ENCODE results near the gene TMEM202.

The TMEM202 gene

DNA sequence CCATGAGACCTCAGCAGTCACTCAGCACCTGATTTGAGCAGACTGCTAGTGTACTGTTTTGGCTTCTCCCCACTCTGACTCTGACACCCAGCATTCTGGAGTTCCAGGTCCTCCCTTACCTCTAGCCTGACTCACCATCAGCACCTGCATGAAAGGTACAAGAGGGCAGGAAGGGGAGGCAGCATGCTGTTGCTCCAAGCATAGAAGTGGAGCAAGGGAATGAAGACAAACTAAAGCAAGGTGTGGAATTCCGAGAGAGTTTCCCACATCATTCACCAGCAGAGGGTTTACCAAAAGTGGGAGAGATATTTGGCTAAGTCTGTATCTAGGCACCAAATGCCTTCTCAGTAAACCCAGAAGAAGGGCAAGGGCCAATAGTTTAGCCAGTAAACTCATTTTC, 43.6 kb upstream of the TMEM202 start:
- ATAC-seq: no peak
- TF ChIP-seq SNAI2 (CRISPR knock-in tag; IDR thresholded peaks at IDR 0.05) (no peak), ZC3H10 (CRISPR knock-in tag; IDR thresholded peaks at IDR 0.05) (no peak), CSDC2 (CRISPR knock-in tag; IDR thresholded peaks at IDR 0.05) (no peak), RARB (CRISPR knock-in tag; IDR thresholded peaks at IDR 0.05) (no peak), ARNTL (CRISPR knock-in tag; IDR thresholded peaks at IDR 0.05; ENCODE audit: borderline replicate concordance, low read depth) (no peak), ESRRG (CRISPR knock-in tag; IDR thresholded peaks at IDR 0.05) (no peak), OSR1 (CRISPR knock-in tag; IDR thresholded peaks at IDR 0.05) (no peak), ISL1 (CRISPR knock-in tag; IDR thresholded peaks at IDR 0.05) (no peak), PPARA (CRISPR knock-in tag; IDR thresholded peaks at IDR 0.05; ENCODE audit: borderline replicate concordance) (no peak), ZFP30 (CRISPR knock-in tag; IDR thresholded peaks at IDR 0.05) (no peak), TOX (CRISPR knock-in tag; IDR thresholded peaks at IDR 0.05; ENCODE audit: borderline replicate concordance) (no peak), ZFP3 (CRISPR knock-in tag; IDR thresholded peaks at IDR 0.05) (no peak), GLIS3 (CRISPR knock-in tag; IDR thresholded peaks at IDR 0.05) (no peak), ZNF565 (CRISPR knock-in tag; conservative IDR thresholded peaks at IDR 0.05; ENCODE audit: low read depth) (no peak), ZNF70 (CRISPR knock-in tag; IDR thresholded peaks at IDR 0.05) (no peak)
- TF ChIP-seq, protein P1, sequence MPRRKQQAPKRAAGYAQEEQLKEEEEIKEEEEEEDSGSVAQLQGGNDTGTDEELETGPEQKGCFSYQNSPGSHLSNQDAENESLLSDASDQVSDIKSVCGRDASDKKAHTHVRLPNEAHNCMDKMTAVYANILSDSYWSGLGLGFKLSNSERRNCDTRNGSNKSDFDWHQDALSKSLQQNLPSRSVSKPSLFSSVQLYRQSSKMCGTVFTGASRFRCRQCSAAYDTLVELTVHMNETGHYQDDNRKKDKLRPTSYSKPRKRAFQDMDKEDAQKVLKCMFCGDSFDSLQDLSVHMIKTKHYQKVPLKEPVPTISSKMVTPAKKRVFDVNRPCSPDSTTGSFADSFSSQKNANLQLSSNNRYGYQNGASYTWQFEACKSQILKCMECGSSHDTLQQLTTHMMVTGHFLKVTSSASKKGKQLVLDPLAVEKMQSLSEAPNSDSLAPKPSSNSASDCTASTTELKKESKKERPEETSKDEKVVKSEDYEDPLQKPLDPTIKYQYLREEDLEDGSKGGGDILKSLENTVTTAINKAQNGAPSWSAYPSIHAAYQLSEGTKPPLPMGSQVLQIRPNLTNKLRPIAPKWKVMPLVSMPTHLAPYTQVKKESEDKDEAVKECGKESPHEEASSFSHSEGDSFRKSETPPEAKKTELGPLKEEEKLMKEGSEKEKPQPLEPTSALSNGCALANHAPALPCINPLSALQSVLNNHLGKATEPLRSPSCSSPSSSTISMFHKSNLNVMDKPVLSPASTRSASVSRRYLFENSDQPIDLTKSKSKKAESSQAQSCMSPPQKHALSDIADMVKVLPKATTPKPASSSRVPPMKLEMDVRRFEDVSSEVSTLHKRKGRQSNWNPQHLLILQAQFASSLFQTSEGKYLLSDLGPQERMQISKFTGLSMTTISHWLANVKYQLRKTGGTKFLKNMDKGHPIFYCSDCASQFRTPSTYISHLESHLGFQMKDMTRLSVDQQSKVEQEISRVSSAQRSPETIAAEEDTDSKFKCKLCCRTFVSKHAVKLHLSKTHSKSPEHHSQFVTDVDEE (CRISPR knock-in tag; IDR thresholded peaks at IDR 0.05): no peak
- TF ChIP-seq, protein P2, sequence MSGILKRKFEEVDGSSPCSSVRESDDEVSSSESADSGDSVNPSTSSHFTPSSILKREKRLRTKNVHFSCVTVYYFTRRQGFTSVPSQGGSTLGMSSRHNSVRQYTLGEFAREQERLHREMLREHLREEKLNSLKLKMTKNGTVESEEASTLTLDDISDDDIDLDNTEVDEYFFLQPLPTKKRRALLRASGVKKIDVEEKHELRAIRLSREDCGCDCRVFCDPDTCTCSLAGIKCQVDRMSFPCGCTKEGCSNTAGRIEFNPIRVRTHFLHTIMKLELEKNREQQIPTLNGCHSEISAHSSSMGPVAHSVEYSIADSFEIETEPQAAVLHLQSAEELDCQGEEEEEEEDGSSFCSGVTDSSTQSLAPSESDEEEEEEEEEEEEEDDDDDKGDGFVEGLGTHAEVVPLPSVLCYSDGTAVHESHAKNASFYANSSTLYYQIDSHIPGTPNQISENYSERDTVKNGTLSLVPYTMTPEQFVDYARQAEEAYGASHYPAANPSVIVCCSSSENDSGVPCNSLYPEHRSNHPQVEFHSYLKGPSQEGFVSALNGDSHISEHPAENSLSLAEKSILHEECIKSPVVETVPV (CRISPR knock-in tag; IDR thresholded peaks at IDR 0.05): no peak
- TF ChIP-seq, protein P3, sequence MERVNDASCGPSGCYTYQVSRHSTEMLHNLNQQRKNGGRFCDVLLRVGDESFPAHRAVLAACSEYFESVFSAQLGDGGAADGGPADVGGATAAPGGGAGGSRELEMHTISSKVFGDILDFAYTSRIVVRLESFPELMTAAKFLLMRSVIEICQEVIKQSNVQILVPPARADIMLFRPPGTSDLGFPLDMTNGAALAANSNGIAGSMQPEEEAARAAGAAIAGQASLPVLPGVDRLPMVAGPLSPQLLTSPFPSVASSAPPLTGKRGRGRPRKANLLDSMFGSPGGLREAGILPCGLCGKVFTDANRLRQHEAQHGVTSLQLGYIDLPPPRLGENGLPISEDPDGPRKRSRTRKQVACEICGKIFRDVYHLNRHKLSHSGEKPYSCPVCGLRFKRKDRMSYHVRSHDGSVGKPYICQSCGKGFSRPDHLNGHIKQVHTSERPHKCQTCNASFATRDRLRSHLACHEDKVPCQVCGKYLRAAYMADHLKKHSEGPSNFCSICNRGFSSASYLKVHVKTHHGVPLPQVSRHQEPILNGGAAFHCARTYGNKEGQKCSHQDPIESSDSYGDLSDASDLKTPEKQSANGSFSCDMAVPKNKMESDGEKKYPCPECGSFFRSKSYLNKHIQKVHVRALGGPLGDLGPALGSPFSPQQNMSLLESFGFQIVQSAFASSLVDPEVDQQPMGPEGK (CRISPR knock-in tag; IDR thresholded peaks at IDR 0.05; ENCODE audit: borderline replicate concordance): no peak
- TF ChIP-seq, protein P4, sequence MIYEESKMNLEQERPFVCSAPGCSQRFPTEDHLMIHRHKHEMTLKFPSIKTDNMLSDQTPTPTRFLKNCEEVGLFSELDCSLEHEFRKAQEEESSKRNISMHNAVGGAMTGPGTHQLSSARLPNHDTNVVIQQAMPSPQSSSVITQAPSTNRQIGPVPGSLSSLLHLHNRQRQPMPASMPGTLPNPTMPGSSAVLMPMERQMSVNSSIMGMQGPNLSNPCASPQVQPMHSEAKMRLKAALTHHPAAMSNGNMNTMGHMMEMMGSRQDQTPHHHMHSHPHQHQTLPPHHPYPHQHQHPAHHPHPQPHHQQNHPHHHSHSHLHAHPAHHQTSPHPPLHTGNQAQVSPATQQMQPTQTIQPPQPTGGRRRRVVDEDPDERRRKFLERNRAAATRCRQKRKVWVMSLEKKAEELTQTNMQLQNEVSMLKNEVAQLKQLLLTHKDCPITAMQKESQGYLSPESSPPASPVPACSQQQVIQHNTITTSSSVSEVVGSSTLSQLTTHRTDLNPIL (CRISPR knock-in tag; IDR thresholded peaks at IDR 0.05; ENCODE audit: low read depth): no peak
- TF ChIP-seq, protein P5, sequence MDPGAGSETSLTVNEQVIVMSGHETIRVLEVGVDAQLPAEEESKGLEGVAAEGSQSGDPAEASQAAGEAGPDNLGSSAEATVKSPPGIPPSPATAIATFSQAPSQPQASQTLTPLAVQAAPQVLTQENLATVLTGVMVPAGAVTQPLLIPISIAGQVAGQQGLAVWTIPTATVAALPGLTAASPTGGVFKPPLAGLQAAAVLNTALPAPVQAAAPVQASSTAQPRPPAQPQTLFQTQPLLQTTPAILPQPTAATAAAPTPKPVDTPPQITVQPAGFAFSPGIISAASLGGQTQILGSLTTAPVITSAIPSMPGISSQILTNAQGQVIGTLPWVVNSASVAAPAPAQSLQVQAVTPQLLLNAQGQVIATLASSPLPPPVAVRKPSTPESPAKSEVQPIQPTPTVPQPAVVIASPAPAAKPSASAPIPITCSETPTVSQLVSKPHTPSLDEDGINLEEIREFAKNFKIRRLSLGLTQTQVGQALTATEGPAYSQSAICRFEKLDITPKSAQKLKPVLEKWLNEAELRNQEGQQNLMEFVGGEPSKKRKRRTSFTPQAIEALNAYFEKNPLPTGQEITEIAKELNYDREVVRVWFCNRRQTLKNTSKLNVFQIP (CRISPR knock-in tag; IDR thresholded peaks at IDR 0.05; ENCODE audit: borderline replicate concordance, low read depth): no peak

DNA sequence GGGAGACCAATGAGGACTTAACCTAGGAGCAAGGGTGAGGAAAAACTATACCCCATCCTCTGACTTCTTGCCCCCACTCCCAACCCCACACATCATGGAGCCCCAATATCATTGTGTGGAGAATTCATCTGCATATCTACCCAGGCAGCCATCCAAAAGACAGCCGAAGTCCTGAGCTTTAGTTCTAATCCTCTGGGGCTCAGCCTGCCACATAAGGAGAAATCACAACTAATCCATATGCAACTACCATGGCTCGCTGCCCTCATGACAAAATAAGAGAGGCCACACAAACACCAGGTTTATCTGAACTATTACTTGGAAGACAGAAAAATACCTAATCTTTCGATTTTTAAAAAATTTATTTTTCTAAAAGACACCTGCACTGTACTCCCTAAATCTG, 40.0 kb upstream of the TMEM202 start:
- no peak for TF ChIP-seq SNAI2 (CRISPR knock-in tag; IDR thresholded peaks at IDR 0.05)
- no peak for ATAC-seq

DNA sequence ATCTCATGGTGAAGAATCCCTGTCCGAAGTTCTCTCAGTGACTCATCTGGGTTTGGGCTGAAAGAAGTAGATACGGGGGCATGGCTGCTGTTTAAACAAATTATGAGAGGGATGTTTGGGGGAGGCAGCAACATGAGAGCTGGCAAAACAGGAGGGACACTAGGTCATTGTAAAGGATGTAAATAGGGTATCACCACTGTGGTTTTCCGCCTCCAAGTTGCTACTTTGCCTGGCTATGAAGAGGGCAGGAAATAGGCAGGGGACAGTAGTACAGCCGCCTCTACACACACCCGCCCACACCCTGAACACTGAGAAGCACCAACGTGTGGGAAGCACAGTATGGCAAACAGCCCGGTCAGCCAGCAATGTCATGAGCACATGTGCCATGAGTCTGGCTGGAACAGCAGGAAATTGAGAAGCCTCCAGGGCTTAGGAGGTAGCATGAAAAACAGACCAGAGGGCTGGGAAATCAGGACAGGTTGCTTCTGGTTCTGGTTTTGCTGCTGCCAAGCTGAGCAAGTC, 39.4 kb upstream of the TMEM202 start:
- ATAC-seq: peak; percentile 67
- TF ChIP-seq ZFP3 (CRISPR knock-in tag; IDR thresholded peaks at IDR 0.05): no peak
- TF ChIP-seq, protein P3 (CRISPR knock-in tag; IDR thresholded peaks at IDR 0.05; ENCODE audit: borderline replicate concordance): no peak
- TF ChIP-seq RARB (CRISPR knock-in tag; IDR thresholded peaks at IDR 0.05): no peak
- TF ChIP-seq ZNF8 (CRISPR knock-in tag; IDR thresholded peaks at IDR 0.05): no peak
- TF ChIP-seq OSR1 (CRISPR knock-in tag; IDR thresholded peaks at IDR 0.05): no peak
- no peak for TF ChIP-seq BACH2 (CRISPR knock-in tag; IDR thresholded peaks at IDR 0.05; ENCODE audit: borderline replicate concordance)
- TF ChIP-seq ZC3H10 (CRISPR knock-in tag; IDR thresholded peaks at IDR 0.05): no peak
- TF ChIP-seq ZNF565 (CRISPR knock-in tag; conservative IDR thresholded peaks at IDR 0.05; ENCODE audit: low read depth): no peak
- TF ChIP-seq GLIS3 (CRISPR knock-in tag; IDR thresholded peaks at IDR 0.05): no peak
- TF ChIP-seq, protein P1 (CRISPR knock-in tag; IDR thresholded peaks at IDR 0.05): no peak
- TF ChIP-seq SNAI2 (CRISPR knock-in tag; IDR thresholded peaks at IDR 0.05): no peak
- TF ChIP-seq, protein P4 (CRISPR knock-in tag; IDR thresholded peaks at IDR 0.05; ENCODE audit: low read depth): no peak
- no peak for TF ChIP-seq ISL1 (CRISPR knock-in tag; IDR thresholded peaks at IDR 0.05)
- no peak for TF ChIP-seq ZNF70 (CRISPR knock-in tag; IDR thresholded peaks at IDR 0.05)

All from SK-N-SH treated with all-trans-retinoic acid at 6 μM for 48 hours (cell line).